Measurements from ENCODE around the gene XNDC1N.
A peak's percentile ranks its signal among the peaks of the same experiment; 100 is the strongest.

The XNDC1N gene

GRCh38 chr11:71940561-71941219 lies 12.3 kb upstream of the XNDC1N start:
- TF ChIP-seq, protein P1, sequence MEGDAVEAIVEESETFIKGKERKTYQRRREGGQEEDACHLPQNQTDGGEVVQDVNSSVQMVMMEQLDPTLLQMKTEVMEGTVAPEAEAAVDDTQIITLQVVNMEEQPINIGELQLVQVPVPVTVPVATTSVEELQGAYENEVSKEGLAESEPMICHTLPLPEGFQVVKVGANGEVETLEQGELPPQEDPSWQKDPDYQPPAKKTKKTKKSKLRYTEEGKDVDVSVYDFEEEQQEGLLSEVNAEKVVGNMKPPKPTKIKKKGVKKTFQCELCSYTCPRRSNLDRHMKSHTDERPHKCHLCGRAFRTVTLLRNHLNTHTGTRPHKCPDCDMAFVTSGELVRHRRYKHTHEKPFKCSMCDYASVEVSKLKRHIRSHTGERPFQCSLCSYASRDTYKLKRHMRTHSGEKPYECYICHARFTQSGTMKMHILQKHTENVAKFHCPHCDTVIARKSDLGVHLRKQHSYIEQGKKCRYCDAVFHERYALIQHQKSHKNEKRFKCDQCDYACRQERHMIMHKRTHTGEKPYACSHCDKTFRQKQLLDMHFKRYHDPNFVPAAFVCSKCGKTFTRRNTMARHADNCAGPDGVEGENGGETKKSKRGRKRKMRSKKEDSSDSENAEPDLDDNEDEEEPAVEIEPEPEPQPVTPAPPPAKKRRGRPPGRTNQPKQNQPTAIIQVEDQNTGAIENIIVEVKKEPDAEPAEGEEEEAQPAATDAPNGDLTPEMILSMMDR (IDR thresholded peaks at IDR 0.05) = no peak
- Histone ChIP-seq H3K9ac (no peak overlapping the region), H3K27ac (no peak overlapping the region), H3K36me3 (ENCODE audit: control insufficient read depth, insufficient read depth, low read length) (no peaks in the 10 kb centered on the region), H3K27me3 (ENCODE audit: control insufficient read depth, insufficient read depth, low read length) (no peaks in the 10 kb centered on the region), H3K4me2 (ENCODE audit: low read length) (no peak overlapping the region), H3K4me3 (ENCODE audit: low read depth, low read length) (no peak overlapping the region), H2AFZ (no peak overlapping the region), H3K4me1 (no peaks in the 10 kb centered on the region), H3K9me3 (ENCODE audit: control insufficient read depth, low read length) (no peaks in the 10 kb centered on the region), H3K79me2 (peaks cover 16% of the 10 kb centered on the region)

DNA sequence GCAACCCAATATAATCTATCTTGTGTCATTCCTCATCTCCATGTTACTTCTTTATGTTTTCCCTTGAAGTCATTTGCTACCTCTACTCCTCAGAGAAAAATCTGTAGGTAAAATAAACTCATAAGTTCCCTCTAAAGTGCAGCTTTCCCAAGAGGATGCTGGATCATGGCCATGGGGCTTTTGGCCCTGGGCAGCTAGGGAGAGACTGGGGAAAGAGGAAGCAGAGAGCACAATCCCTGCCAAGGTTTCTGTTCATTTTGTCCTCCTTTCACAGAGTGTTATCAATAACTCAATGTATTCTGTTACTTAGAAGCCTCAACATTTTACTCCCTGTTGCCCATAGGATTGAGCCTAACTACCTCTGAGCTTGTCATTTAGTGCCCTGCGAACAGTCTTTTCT lies 9.4 kb upstream of the XNDC1N start:
- no peak overlapping the region for H3K9ac ChIP-seq
- peaks cover 6% of the 10 kb centered on the region for H3K4me1 ChIP-seq
- no peaks in the 10 kb centered on the region for H3K9me3 ChIP-seq (ENCODE audit: control insufficient read depth, low read length)
- TF ChIP-seq, protein P1 (IDR thresholded peaks at IDR 0.05) = no peak
- H3K4me3 ChIP-seq (ENCODE audit: low read depth, low read length) = no peak overlapping the region
- no peaks in the 10 kb centered on the region for H3K27me3 ChIP-seq (ENCODE audit: control insufficient read depth, insufficient read depth, low read length)
- peaks cover 10% of the 10 kb centered on the region for H3K79me2 ChIP-seq
- no peak overlapping the region for H2AFZ ChIP-seq
- no peak overlapping the region for H3K4me2 ChIP-seq (ENCODE audit: low read length)
- H3K36me3 ChIP-seq (ENCODE audit: control insufficient read depth, insufficient read depth, low read length) = no peaks in the 10 kb centered on the region
- no peak overlapping the region for H3K27ac ChIP-seq

DNA sequence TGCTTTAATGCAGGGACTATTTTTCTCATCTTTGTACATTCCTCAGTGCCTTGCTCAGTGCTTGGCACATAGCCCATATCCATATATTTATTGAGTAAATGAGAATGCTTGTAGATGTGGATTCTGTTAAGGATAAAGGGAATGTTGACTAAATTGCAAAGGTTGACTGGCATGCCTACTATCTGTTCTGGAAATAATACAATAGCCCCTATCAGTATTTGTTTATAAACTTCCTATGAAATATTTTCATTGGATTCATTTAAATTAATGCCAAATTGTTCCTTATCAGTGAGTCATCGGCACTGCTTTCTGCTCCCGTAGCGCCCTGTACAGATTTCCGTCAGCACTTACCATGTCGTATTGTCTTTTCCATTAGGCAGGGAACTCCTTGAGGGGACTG lies 8.4 kb upstream of the XNDC1N start:
- no peaks in the 10 kb centered on the region for H3K36me3 ChIP-seq (ENCODE audit: control insufficient read depth, insufficient read depth, low read length)
- H3K79me2 ChIP-seq = peaks cover 8% of the 10 kb centered on the region
- H3K27me3 ChIP-seq (ENCODE audit: control insufficient read depth, insufficient read depth, low read length) = no peaks in the 10 kb centered on the region
- H3K9me3 ChIP-seq (ENCODE audit: control insufficient read depth, low read length) = no peaks in the 10 kb centered on the region
- peaks cover 6% of the 10 kb centered on the region for H3K4me1 ChIP-seq
- H3K27ac ChIP-seq = peak overlapping the region; percentile 7
- no peak overlapping the region for H2AFZ ChIP-seq
- TF ChIP-seq, protein P1 (IDR thresholded peaks at IDR 0.05) = no peak
- H3K4me2 ChIP-seq (ENCODE audit: low read length) = no peak overlapping the region
- no peak overlapping the region for H3K4me3 ChIP-seq (ENCODE audit: low read depth, low read length)
- no peak overlapping the region for H3K9ac ChIP-seq

DNA sequence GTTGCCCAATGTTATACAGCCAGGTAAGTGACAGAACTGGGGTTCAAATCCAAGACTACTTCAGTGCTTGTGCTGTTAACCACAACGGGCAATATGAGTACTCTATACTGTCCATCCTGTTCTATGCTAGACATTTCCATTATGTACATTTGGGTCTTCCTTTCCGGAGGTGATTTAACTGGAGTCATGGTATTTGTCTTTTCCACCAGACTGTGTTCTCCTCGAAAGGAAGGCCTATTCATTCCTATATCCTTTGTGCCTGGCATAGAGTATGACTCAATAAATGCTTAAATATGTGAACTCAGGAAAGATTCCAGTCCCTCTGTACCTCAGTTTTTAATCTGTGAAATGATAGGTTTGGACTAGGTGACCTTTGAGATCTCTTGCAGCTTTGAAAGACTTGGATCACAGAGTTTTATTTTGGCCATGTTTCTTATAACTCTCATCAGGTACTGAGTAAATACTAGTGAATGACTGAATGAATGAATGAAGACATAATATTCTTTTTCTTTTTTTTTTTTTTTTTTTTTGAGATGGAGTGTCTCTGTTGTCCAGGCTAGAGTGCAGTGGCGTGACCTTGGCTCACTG lies 7.0 kb upstream of the XNDC1N start:
- TF ChIP-seq, protein P1 (IDR thresholded peaks at IDR 0.05) = no peak
- Histone ChIP-seq H3K27ac (no peak overlapping the region), H3K9ac (no peak overlapping the region), H3K36me3 (ENCODE audit: control insufficient read depth, insufficient read depth, low read length) (no peaks in the 10 kb centered on the region), H3K4me1 (peaks cover 6% of the 10 kb centered on the region), H3K9me3 (ENCODE audit: control insufficient read depth, low read length) (no peaks in the 10 kb centered on the region), H3K27me3 (ENCODE audit: control insufficient read depth, insufficient read depth, low read length) (no peaks in the 10 kb centered on the region), H3K79me2 (peaks cover 4% of the 10 kb centered on the region), H2AFZ (no peak overlapping the region), H3K4me3 (ENCODE audit: low read depth, low read length) (no peak overlapping the region), H3K4me2 (ENCODE audit: low read length) (no peak overlapping the region)

DNA sequence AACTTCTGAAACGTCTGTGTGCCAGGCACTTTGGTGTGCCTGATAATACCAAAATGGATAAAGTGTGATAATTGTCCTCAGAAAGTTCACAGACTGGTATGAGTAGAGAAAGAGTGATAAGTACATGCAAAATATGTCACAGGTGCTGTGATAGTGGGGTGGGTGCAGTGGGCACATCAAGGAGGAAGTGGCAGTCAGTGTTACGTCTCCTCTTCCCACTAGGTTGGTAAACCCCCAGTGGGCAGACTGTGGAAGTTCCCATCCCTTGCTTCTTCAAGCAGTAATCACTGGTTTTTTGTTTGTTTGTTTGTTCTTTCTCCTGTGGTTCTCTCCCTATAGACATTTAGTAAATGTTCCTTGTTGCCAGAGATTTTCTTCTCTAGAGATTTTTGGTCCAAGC lies 5.8 kb upstream of the XNDC1N start:
- Histone ChIP-seq H3K4me3 (ENCODE audit: low read depth, low read length) (no peak overlapping the region), H3K9ac (no peak overlapping the region), H3K27ac (no peak overlapping the region), H3K79me2 (peaks cover 5% of the 10 kb centered on the region), H3K36me3 (ENCODE audit: control insufficient read depth, insufficient read depth, low read length) (no peaks in the 10 kb centered on the region), H3K4me1 (peaks cover 6% of the 10 kb centered on the region), H3K27me3 (ENCODE audit: control insufficient read depth, insufficient read depth, low read length) (no peaks in the 10 kb centered on the region), H3K9me3 (ENCODE audit: control insufficient read depth, low read length) (no peaks in the 10 kb centered on the region), H3K4me2 (ENCODE audit: low read length) (no peak overlapping the region), H2AFZ (no peak overlapping the region)
- TF ChIP-seq, protein P1 (IDR thresholded peaks at IDR 0.05) = no peak
